ENCODE measurements around the gene CA4. TPM values are rescaled to one million over a fixed set of nuclear protein-coding genes. Genes with fewer than 3 reads are reported as not detected.

The CA4 gene
- total and polyA plus RNA-seq, 3 experiments from 2014 or later: not detected

DNA sequence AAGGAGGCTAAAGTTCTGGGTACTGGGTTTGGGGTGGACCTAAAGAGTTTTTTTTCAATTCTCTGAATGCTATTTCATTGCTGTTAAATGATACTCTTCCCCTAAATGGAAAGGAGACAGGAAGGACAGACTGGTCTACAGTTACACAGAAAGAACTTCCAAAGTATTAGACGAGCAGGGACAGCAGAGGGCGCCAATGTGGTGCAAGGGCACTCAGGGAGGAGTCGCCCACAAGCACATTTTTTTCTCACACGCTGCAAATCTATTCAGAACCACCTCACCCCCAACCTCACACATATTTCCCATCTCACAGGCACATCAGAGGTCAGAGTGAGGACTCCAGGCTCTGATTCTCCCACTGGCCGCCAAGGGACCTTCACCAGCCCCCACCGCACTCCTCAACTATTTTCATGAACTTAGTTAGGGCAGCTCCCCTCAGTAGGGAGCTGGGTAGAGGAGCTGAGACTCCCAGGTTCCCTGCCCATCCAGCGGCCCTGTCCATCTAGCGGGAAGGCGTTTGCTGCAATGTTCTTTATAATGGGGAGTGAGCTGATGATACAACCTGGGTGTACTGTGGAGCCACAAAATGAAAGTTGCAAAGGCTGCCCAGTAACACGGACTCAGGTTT is 6.8 kb upstream of the CA4 start:
- Histone ChIP-seq H3K27me3 (ENCODE audit: insufficient read depth, low read length, poor library complexity, severe bottlenecking) (peaks cover 53% of the 10 kb centered on the region), H3K4me1 (ENCODE audit: insufficient read depth, low read length) (peaks cover 6% of the 10 kb centered on the region)

DNA sequence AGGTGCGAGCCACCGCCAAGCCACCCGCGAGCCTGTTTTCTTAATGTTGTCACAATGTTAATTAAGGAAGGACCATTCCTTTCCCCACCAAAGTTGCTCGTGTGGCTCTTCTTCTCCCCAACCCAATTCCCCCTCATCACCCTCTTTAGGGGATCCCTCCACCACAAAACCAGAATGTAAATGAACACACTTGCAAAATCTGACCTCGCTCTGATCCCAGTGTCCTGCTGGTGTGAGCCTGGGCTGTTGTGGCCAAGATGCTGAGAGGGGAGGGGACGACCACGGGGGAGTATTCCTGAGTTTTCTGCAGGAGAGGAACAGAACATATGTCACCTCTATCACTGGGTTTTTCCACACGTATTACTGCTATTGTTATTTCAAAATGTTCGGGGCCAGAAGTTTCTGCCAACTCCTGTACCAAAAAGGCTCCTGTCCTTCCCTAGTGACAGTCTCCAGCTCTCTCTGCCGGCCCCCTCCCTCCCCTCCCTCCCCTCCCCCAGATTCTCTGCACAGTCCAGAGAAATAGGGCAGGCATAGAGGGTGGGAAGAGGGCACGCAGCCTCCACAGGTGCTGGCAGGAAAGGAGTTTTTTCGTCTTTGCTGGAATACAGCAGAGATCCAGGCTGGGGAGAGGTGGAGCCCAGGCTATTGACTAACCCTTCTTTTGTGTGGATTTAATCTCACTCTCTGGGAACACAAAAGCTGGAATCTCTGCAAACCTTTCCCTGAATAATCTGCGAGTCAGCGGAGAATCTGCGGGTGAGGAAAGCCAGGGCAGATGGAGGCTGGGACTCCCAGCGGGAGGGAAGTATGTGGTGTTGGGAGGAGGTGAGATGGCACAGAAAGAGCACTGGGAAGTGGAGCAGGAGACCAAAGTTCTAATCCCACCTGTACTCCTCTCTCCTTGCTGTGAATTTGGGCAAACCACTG is 4.5 kb upstream of the CA4 start:
- no peak for DNase-seq
- Mint-ChIP-seq H3K27ac (no peak overlapping the region), H3K9me3 (no peaks in the 10 kb centered on the region), H3K27me3 (peaks cover 74 to 89% of the 10 kb centered on the region in 2 donors), H3K4me1 (peaks cover 18 to 32% (median 18%) of the 10 kb centered on the region in 3 donors), H3K36me3 (no peaks in the 10 kb centered on the region), H3K4me3 (no peak overlapping the region)
- Histone ChIP-seq H3K27me3 (ENCODE audit: insufficient read depth, low read length, poor library complexity, severe bottlenecking) (peaks cover 49% of the 10 kb centered on the region), H3K4me3 (ENCODE audit: low read length) (no peak overlapping the region), H3K4me1 (ENCODE audit: insufficient read depth, low read length) (peaks cover 6% of the 10 kb centered on the region), H3K27ac (ENCODE audit: low read depth, low read length) (no peak overlapping the region), H3K9me3 (ENCODE audit: low read length) (no peaks in the 10 kb centered on the region), H3K36me3 (ENCODE audit: insufficient read depth, low read length) (no peaks in the 10 kb centered on the region)
- CTCF ChIA-PET: no interaction called here
- POLR2A ChIA-PET: no interaction called here

More for the DNA sequence above, 6.8 kb upstream of the CA4 start:
- ChIA-PET POLR2A (interaction anchor here (0.6 kb wide), 1 partner anchor 88 kb away, joined by 3 read pairs; no protein-coding TSS in a partner anchor), CTCF (no interaction called here)
- Mint-ChIP-seq H3K4me3 (peak overlapping the region in 2 of 7 donors; percentile 14 to 53), H3K27ac (peak overlapping the region in 1 of 8 donors; percentile 17), H3K36me3 (no peaks in the 10 kb centered on the region), H3K4me1 (peaks cover 13 to 32% (median 18%) of the 10 kb centered on the region in 3 donors), H3K27me3 (peaks cover 66 to 96% of the 10 kb centered on the region in 2 donors), H3K9me3 (peaks cover 0 to 2% (median 0%) of the 10 kb centered on the region in 5 donors)
- Histone ChIP-seq H3K9me3 (ENCODE audit: low read length) (no peaks in the 10 kb centered on the region), H3K36me3 (ENCODE audit: insufficient read depth, low read length) (no peaks in the 10 kb centered on the region), H3K27ac (ENCODE audit: low read depth, low read length) (no peak overlapping the region), H3K4me3 (ENCODE audit: low read length) (no peak overlapping the region)
- peak; percentile 40 to 77 (median 53) for DNase-seq

DNA sequence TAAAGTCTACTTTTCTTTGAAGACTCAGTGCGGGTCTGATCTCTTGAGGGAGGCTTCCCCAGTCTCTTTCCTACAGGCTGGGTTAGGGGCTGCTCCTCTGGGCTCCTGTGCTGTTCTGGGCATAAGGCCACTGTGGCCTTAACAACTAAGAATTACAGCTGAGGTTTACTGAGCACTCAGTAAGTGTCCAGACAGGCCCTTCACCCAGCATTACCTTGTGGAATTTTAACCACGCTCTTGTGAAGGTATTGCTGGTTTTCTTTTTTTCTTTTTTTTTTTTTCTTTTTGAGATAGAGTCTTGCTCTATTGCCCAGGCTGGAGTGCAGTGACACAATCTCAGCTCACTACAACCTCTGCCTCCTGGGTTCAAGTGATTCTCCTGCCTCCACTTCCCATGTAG is 3.6 kb upstream of the CA4 start:
- H3K36me3 ChIP-seq (ENCODE audit: insufficient read depth, low read length): no peaks in the 10 kb centered on the region
- no peaks in the 10 kb centered on the region for H3K9me3 ChIP-seq (ENCODE audit: low read length)
- peaks cover 47% of the 10 kb centered on the region for H3K27me3 ChIP-seq (ENCODE audit: insufficient read depth, low read length, poor library complexity, severe bottlenecking)
- peaks cover 71 to 88% of the 10 kb centered on the region in 2 donors for H3K27me3 Mint-ChIP-seq
- H3K36me3 Mint-ChIP-seq: no peaks in the 10 kb centered on the region
- no peak overlapping the region for H3K27ac ChIP-seq (ENCODE audit: low read depth, low read length)
- ChIA-PET CTCF (no interaction called here), POLR2A (no interaction called here)
- no peaks in the 10 kb centered on the region for H3K9me3 Mint-ChIP-seq
- no peak overlapping the region for H3K4me3 Mint-ChIP-seq
- no peak overlapping the region for H3K4me3 ChIP-seq (ENCODE audit: low read length)
- H3K4me1 Mint-ChIP-seq: peaks cover 23 to 35% (median 26%) of the 10 kb centered on the region in 3 donors
- H3K27ac Mint-ChIP-seq: no peak overlapping the region
- DNase-seq: no peak
- H3K4me1 ChIP-seq (ENCODE audit: insufficient read depth, low read length): peaks cover 12% of the 10 kb centered on the region

GRCh38 chr17:60147553-60148223 is 2.1 kb upstream of the CA4 start:
- H3K27me3 Mint-ChIP-seq: peaks cover 69 to 90% of the 10 kb centered on the region in 2 donors
- Histone ChIP-seq H3K4me1 (ENCODE audit: insufficient read depth, low read length) (peaks cover 14% of the 10 kb centered on the region), H3K36me3 (ENCODE audit: insufficient read depth, low read length) (no peaks in the 10 kb centered on the region), H3K27me3 (ENCODE audit: insufficient read depth, low read length, poor library complexity, severe bottlenecking) (peaks cover 41% of the 10 kb centered on the region), H3K9me3 (ENCODE audit: low read length) (no peaks in the 10 kb centered on the region), H3K4me3 (ENCODE audit: low read length) (no peak overlapping the region), H3K27ac (ENCODE audit: low read depth, low read length) (no peak overlapping the region)
- POLR2A ChIA-PET: no interaction called here
- no peak for DNase-seq
- CTCF ChIA-PET: no interaction called here
- no peak overlapping the region for H3K27ac Mint-ChIP-seq
- no peak overlapping the region for H3K4me3 Mint-ChIP-seq
- no peaks in the 10 kb centered on the region for H3K36me3 Mint-ChIP-seq
- peaks cover 23 to 29% (median 26%) of the 10 kb centered on the region in 3 donors for H3K4me1 Mint-ChIP-seq
- H3K9me3 Mint-ChIP-seq: no peaks in the 10 kb centered on the region

DNA sequence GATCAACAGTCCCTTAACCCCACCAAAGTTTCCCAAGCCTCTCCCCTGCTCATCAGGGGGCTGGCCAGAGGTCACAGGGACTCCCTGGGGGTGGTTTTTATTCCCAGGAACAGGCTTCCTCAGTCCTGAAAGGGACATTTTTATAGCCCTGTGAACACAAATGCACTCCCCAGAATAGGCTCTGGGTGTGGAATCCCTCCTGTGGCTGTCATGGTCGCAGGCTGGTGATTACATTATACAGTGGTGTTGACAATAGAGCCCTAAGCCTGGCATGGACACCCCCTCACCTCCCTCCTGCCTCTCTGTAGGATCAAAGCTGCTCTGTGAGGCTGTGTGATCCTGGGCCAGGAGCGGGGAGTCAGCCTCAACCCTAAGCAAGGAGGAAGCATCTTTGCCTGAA is 1.4 kb upstream of the CA4 start:
- POLR2A ChIA-PET: no interaction called here
- H3K36me3 Mint-ChIP-seq: no peaks in the 10 kb centered on the region
- peaks cover 16 to 22% (median 19%) of the 10 kb centered on the region in 3 donors for H3K4me1 Mint-ChIP-seq
- no peak overlapping the region for H3K4me3 Mint-ChIP-seq
- DNase-seq: no peak
- no peak overlapping the region for H3K27ac Mint-ChIP-seq
- H3K27ac ChIP-seq (ENCODE audit: low read depth, low read length): no peak overlapping the region
- no peaks in the 10 kb centered on the region for H3K36me3 ChIP-seq (ENCODE audit: insufficient read depth, low read length)
- peaks cover 67 to 88% of the 10 kb centered on the region in 2 donors for H3K27me3 Mint-ChIP-seq
- no peaks in the 10 kb centered on the region for H3K9me3 ChIP-seq (ENCODE audit: low read length)
- H3K4me3 ChIP-seq (ENCODE audit: low read length): no peak overlapping the region
- H3K4me1 ChIP-seq (ENCODE audit: insufficient read depth, low read length): peaks cover 9% of the 10 kb centered on the region
- CTCF ChIA-PET: no interaction called here
- peaks cover 41% of the 10 kb centered on the region for H3K27me3 ChIP-seq (ENCODE audit: insufficient read depth, low read length, poor library complexity, severe bottlenecking)
- no peaks in the 10 kb centered on the region for H3K9me3 Mint-ChIP-seq

- CTCF ChIA-PET: interaction anchor here (1.6 kb wide), 1 partner anchor 11 kb away, joined by 7 read pairs; no protein-coding TSS in a partner anchor
Observed at GRCh38 chr17:60151355-60151754, 1.6 kb downstream of the CA4 start.

GRCh38 chr17:60153606-60154390 is 4.0 kb downstream of the CA4 start:
- Histone ChIP-seq H3K27ac (ENCODE audit: low read depth, low read length) (no peak overlapping the region), H3K27me3 (ENCODE audit: insufficient read depth, low read length, poor library complexity, severe bottlenecking) (peaks cover 17% of the 10 kb centered on the region), H3K36me3 (ENCODE audit: insufficient read depth, low read length) (no peaks in the 10 kb centered on the region), H3K4me1 (ENCODE audit: insufficient read depth, low read length) (peaks cover 8% of the 10 kb centered on the region), H3K4me3 (ENCODE audit: low read length) (no peak overlapping the region), H3K9me3 (ENCODE audit: low read length) (no peaks in the 10 kb centered on the region)
- DNase-seq: no peak
- Mint-ChIP-seq H3K36me3 (no peaks in the 10 kb centered on the region), H3K27me3 (peaks cover 32 to 71% of the 10 kb centered on the region in 2 donors), H3K4me3 (no peak overlapping the region), H3K9me3 (peaks cover 0 to 2% (median 0%) of the 10 kb centered on the region in 5 donors), H3K4me1 (peaks cover 11 to 19% (median 17%) of the 10 kb centered on the region in 3 donors), H3K27ac (no peak overlapping the region)
- POLR2A ChIA-PET: interaction anchor here (0.5 kb wide), 1 partner anchor 51 kb away, joined by 4 read pairs; no protein-coding TSS in a partner anchor
- CTCF ChIA-PET: interaction anchor here (1.1 to 1.6 kb wide), 2 partner anchors 12 to 282 kb away, joined by 3 to 6 read pairs; no protein-coding TSS in a partner anchor

More at GRCh38 chr17:60151355-60151754, 1.6 kb downstream of the CA4 start:
- Mint-ChIP-seq H3K27ac (peak overlapping the region in 1 of 8 donors; percentile 29), H3K9me3 (no peaks in the 10 kb centered on the region), H3K27me3 (peaks cover 52 to 77% of the 10 kb centered on the region in 2 donors), H3K4me1 (peaks cover 11 to 19% (median 17%) of the 10 kb centered on the region in 3 donors), H3K4me3 (peak overlapping the region in 6 of 7 donors; percentile 1 to 75 (median 69)), H3K36me3 (no peaks in the 10 kb centered on the region)
- DNase-seq: no peak
- H3K27ac ChIP-seq (ENCODE audit: low read depth, low read length): no peak overlapping the region
- H3K9me3 ChIP-seq (ENCODE audit: low read length): no peaks in the 10 kb centered on the region
- POLR2A ChIA-PET: no interaction called here
- no peaks in the 10 kb centered on the region for H3K36me3 ChIP-seq (ENCODE audit: insufficient read depth, low read length)
- H3K4me3 ChIP-seq (ENCODE audit: low read length): no peak overlapping the region
- H3K4me1 ChIP-seq (ENCODE audit: insufficient read depth, low read length): peaks cover 8% of the 10 kb centered on the region
- H3K27me3 ChIP-seq (ENCODE audit: insufficient read depth, low read length, poor library complexity, severe bottlenecking): peaks cover 36% of the 10 kb centered on the region

All from CD8-positive, alpha-beta memory T cell (primary cell).